ENCODE results near the gene UPB1. TPM values are rescaled to one million over a fixed set of nuclear protein-coding genes. Genes with fewer than 3 reads are reported as not detected.

The UPB1 gene
- total and polyA plus RNA-seq, 10 of the 15 experiments (the other 5 are each of a cell fraction or from before 2014, with no cell fraction given) = 0.89 to 20.5 (median 3.1) TPM

DNA sequence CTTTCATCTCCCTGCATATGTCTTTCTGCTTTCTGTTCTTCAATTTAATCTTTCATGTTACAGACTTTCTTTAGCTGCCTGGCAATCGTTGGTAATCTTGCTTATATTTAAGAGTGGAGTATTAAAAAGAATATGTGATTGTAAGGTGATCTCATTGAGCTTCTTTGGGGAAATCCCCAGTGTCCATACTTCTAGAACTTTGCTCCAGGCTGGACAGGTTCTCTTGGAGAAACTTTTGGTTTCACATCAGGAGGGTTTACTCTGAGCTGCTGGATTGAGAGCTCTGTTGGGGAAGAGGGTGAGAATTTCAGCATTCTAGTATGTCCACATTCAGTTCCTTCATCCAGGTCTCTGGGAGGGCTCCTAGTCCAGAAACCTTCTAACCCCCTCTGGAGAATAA lies 81.6 kb downstream of the UPB1 start (continued):
- TF ChIP-seq ZBTB4 (CRISPR knock-in tag; IDR thresholded peaks at IDR 0.05) = no peak

Other genes starting within 250 kb of the UPB1 start
- 18.8 and 21.1 TPM in 2 replicates for gene SPECC1L, start 224.5 kb upstream of the UPB1 start, total RNA-seq (2014; rRNA removed)
- gene SPECC1L, start 224.5 kb upstream of the UPB1 start, total RNA-seq (2014; rRNA removed; fragmentation: Illumina TruSeq; extraction: Trizol) = 22.6 and 23.4 TPM in 2 replicates
- gene SPECC1L, start 224.5 kb upstream of the UPB1 start, total RNA-seq (2021) = 40.6 and 42.8 TPM in 2 replicates
- 16.4 and 17.8 TPM in 2 replicates for gene SPECC1L, start 224.5 kb upstream of the UPB1 start, polyA plus RNA-seq (2011; rRNA removed)
- gene SPECC1L, start 224.5 kb upstream of the UPB1 start, polyA plus RNA-seq (2014; fragmentation: Illumina TruSeq; extraction: Trizol) = 21.1 and 21.5 TPM in 2 replicates
- 1 to 10 TPM; 1.9 to 2.4 TPM for gene SPECC1L, start 224.5 kb upstream of the UPB1 start, polyA plus RNA-seq (2014; fragmentation: Nextera tagmentation; extraction: Ambion mirVana)
- 17.5 and 18.3 TPM in 2 replicates for gene SPECC1L, start 224.5 kb upstream of the UPB1 start, polyA plus RNA-seq (2014; rRNA removed)
- gene SPECC1L, start 224.5 kb upstream of the UPB1 start, polyA plus RNA-seq (2016; fragmentation: Nextera tagmentation; extraction: Ambion mirVana) = 10 to 100 TPM; 19.4 to 20.2 TPM
- 27.4 and 28.5 TPM in 2 replicates for gene ADORA2A, start 67.7 kb upstream of the UPB1 start, total RNA-seq (2014; rRNA removed)
- gene ADORA2A, start 67.7 kb upstream of the UPB1 start, total RNA-seq (2014; rRNA removed; fragmentation: Illumina TruSeq; extraction: Trizol) = 10.5 and 10.9 TPM in 2 replicates
- gene ADORA2A, start 67.7 kb upstream of the UPB1 start, total RNA-seq (2021) = 22.9 and 23.6 TPM in 2 replicates
- gene ADORA2A, start 67.7 kb upstream of the UPB1 start, polyA plus RNA-seq (2011; rRNA removed) = 16.2 and 31.2 TPM in 2 replicates
- gene ADORA2A, start 67.7 kb upstream of the UPB1 start, polyA plus RNA-seq (2014; fragmentation: Illumina TruSeq; extraction: Trizol) = 4.6 and 15.9 TPM in 2 replicates
- gene ADORA2A, start 67.7 kb upstream of the UPB1 start, polyA plus RNA-seq (2014; fragmentation: Nextera tagmentation; extraction: Ambion mirVana) = 1 to 10 TPM in 1 of 2 experiments, under 1 TPM in 1; 0.69 to 1.6 TPM
- gene ADORA2A, start 67.7 kb upstream of the UPB1 start, polyA plus RNA-seq (2014; rRNA removed) = 29.6 and 30.5 TPM in 2 replicates
- gene ADORA2A, start 67.7 kb upstream of the UPB1 start, polyA plus RNA-seq (2016; fragmentation: Nextera tagmentation; extraction: Ambion mirVana) = 10 to 100 TPM; 15.8 to 20.6 TPM
- gene GUCD1, start 59.8 kb downstream of the UPB1 start, total RNA-seq (2014; rRNA removed) = 170 and 177 TPM in 2 replicates
- gene GUCD1, start 59.8 kb downstream of the UPB1 start, total RNA-seq (2014; rRNA removed; fragmentation: Illumina TruSeq; extraction: Trizol) = 81.7 and 82.2 TPM in 2 replicates
- gene GUCD1, start 59.8 kb downstream of the UPB1 start, total RNA-seq (2021) = 126 and 127 TPM in 2 replicates
- 57.4 and 87.1 TPM in 2 replicates for gene GUCD1, start 59.8 kb downstream of the UPB1 start, polyA plus RNA-seq (2011; rRNA removed)
- gene GUCD1, start 59.8 kb downstream of the UPB1 start, polyA plus RNA-seq (2014; fragmentation: Illumina TruSeq; extraction: Trizol) = 65.0 and 89.3 TPM in 2 replicates
- gene GUCD1, start 59.8 kb downstream of the UPB1 start, polyA plus RNA-seq (2014; fragmentation: Nextera tagmentation; extraction: Ambion mirVana) = 10 to 100 TPM; 57.8 to 96.9 TPM
- gene GUCD1, start 59.8 kb downstream of the UPB1 start, polyA plus RNA-seq (2014; rRNA removed) = 136 and 145 TPM in 2 replicates
- gene GUCD1, start 59.8 kb downstream of the UPB1 start, polyA plus RNA-seq (2016; fragmentation: Nextera tagmentation; extraction: Ambion mirVana) = 10 to 100 TPM; 56.0 to 71.2 TPM
- 175 and 179 TPM in 2 replicates for gene SNRPD3, start 60.7 kb downstream of the UPB1 start, total RNA-seq (2014; rRNA removed)
- gene SNRPD3, start 60.7 kb downstream of the UPB1 start, total RNA-seq (2014; rRNA removed; fragmentation: Illumina TruSeq; extraction: Trizol) = 254 and 257 TPM in 2 replicates
- 111 and 112 TPM in 2 replicates for gene SNRPD3, start 60.7 kb downstream of the UPB1 start, total RNA-seq (2021)
- gene SNRPD3, start 60.7 kb downstream of the UPB1 start, polyA plus RNA-seq (2011; rRNA removed) = 68.4 and 121 TPM in 2 replicates
- 324 and 433 TPM in 2 replicates for gene SNRPD3, start 60.7 kb downstream of the UPB1 start, polyA plus RNA-seq (2014; fragmentation: Illumina TruSeq; extraction: Trizol)
- 100 to 1,000 TPM; 244 to 258 TPM for gene SNRPD3, start 60.7 kb downstream of the UPB1 start, polyA plus RNA-seq (2014; fragmentation: Nextera tagmentation; extraction: Ambion mirVana)
- gene SNRPD3, start 60.7 kb downstream of the UPB1 start, polyA plus RNA-seq (2014; rRNA removed) = 197 and 228 TPM in 2 replicates
- gene SNRPD3, start 60.7 kb downstream of the UPB1 start, polyA plus RNA-seq (2016; fragmentation: Nextera tagmentation; extraction: Ambion mirVana) = 100 to 1,000 TPM; 240 to 251 TPM
- 0.11 TPM in 2 replicates for gene LRRC75B, start 97.7 kb downstream of the UPB1 start, total RNA-seq (2014; rRNA removed)
- gene LRRC75B, start 97.7 kb downstream of the UPB1 start, total RNA-seq (2014; rRNA removed; fragmentation: Illumina TruSeq; extraction: Trizol) = 0.09 and 0.18 TPM in 2 replicates
- gene LRRC75B, start 97.7 kb downstream of the UPB1 start, total RNA-seq (2021) = 0.24 and 0.26 TPM in 2 replicates
- gene LRRC75B, start 97.7 kb downstream of the UPB1 start, polyA plus RNA-seq (2011; rRNA removed) = 0.68 and 0.98 TPM in 2 replicates
- 0.09 TPM in 1 of 2 replicates, not detected in the other for gene LRRC75B, start 97.7 kb downstream of the UPB1 start, polyA plus RNA-seq (2014; fragmentation: Illumina TruSeq; extraction: Trizol)
- not detected for gene LRRC75B, start 97.7 kb downstream of the UPB1 start, polyA plus RNA-seq (2014; fragmentation: Nextera tagmentation; extraction: Ambion mirVana)
- 0.56 and 0.66 TPM in 2 replicates for gene LRRC75B, start 97.7 kb downstream of the UPB1 start, polyA plus RNA-seq (2014; rRNA removed)
- under 1 TPM in 1 of 2 experiments, not detected in 1; 0.10 TPM for gene LRRC75B, start 97.7 kb downstream of the UPB1 start, polyA plus RNA-seq (2016; fragmentation: Nextera tagmentation; extraction: Ambion mirVana)
- 8.0 and 8.4 TPM in 2 replicates for gene GGT1, start 107.9 kb downstream of the UPB1 start, total RNA-seq (2014; rRNA removed)
- 4.1 and 5.0 TPM in 2 replicates for gene GGT1, start 107.9 kb downstream of the UPB1 start, total RNA-seq (2014; rRNA removed; fragmentation: Illumina TruSeq; extraction: Trizol)
- 11.8 and 13.9 TPM in 2 replicates for gene GGT1, start 107.9 kb downstream of the UPB1 start, total RNA-seq (2021)
- 8.5 and 26.6 TPM in 2 replicates for gene GGT1, start 107.9 kb downstream of the UPB1 start, polyA plus RNA-seq (2011; rRNA removed)
- 2.1 and 7.4 TPM in 2 replicates for gene GGT1, start 107.9 kb downstream of the UPB1 start, polyA plus RNA-seq (2014; fragmentation: Illumina TruSeq; extraction: Trizol)
- gene GGT1, start 107.9 kb downstream of the UPB1 start, polyA plus RNA-seq (2014; fragmentation: Nextera tagmentation; extraction: Ambion mirVana) = 1 to 10 TPM in 1 of 2 experiments, under 1 TPM in 1; 0.47 to 1.4 TPM
- gene GGT1, start 107.9 kb downstream of the UPB1 start, polyA plus RNA-seq (2014; rRNA removed) = 11.3 and 11.6 TPM in 2 replicates
- gene GGT1, start 107.9 kb downstream of the UPB1 start, polyA plus RNA-seq (2016; fragmentation: Nextera tagmentation; extraction: Ambion mirVana) = 10 to 100 TPM; 10.2 to 14.8 TPM

Data from GM12878 (cell line).